ENCODE data around the gene MAMSTR. TPM values are rescaled to one million over a fixed set of nuclear protein-coding genes. Genes with fewer than 3 reads are reported as not detected.
A peak's percentile ranks its signal among the peaks of the same experiment; 100 is the strongest.

Gene MAMSTR
- total and polyA plus RNA-seq, 8 donors: 1.3 to 5.2 (median 4.5) TPM

DNA sequence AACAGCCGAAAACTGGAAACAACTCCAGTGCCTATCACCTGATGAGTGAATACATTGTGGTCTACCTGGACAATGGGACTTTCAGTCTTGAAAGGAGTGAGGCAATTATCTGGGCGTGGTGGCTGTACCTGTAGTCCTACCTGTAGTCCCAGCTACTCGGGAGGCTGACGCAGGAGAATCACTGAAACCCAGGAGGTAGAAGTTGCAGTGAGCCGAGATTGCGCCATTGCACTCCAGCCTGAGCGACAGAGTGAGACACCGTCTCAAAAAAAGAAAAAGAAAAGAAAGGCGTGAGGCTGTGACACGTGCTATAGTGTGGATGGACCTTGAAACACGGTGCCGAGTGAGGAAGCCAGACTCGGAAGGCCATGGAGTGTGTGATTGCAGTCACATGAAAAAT, 42.6 kb downstream of the MAMSTR start:
- TF ChIP-seq, protein P1, sequence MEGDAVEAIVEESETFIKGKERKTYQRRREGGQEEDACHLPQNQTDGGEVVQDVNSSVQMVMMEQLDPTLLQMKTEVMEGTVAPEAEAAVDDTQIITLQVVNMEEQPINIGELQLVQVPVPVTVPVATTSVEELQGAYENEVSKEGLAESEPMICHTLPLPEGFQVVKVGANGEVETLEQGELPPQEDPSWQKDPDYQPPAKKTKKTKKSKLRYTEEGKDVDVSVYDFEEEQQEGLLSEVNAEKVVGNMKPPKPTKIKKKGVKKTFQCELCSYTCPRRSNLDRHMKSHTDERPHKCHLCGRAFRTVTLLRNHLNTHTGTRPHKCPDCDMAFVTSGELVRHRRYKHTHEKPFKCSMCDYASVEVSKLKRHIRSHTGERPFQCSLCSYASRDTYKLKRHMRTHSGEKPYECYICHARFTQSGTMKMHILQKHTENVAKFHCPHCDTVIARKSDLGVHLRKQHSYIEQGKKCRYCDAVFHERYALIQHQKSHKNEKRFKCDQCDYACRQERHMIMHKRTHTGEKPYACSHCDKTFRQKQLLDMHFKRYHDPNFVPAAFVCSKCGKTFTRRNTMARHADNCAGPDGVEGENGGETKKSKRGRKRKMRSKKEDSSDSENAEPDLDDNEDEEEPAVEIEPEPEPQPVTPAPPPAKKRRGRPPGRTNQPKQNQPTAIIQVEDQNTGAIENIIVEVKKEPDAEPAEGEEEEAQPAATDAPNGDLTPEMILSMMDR (IDR thresholded peaks at IDR 0.05): no peak
- Histone ChIP-seq H3K36me3 (no peaks in the 10 kb centered on the region), H3K4me1 (peaks cover 0 to 14% of the 10 kb centered on the region in 2 donors), H3K27me3 (no peaks in the 10 kb centered on the region), H3K4me3 (no peak overlapping the region), H3K27ac (no peak overlapping the region), H3K9me3 (no peaks in the 10 kb centered on the region)
- intact Hi-C loops (cut with DNase I): no loop called here
- no peak for ATAC-seq
- DNase-seq: no peak

DNA sequence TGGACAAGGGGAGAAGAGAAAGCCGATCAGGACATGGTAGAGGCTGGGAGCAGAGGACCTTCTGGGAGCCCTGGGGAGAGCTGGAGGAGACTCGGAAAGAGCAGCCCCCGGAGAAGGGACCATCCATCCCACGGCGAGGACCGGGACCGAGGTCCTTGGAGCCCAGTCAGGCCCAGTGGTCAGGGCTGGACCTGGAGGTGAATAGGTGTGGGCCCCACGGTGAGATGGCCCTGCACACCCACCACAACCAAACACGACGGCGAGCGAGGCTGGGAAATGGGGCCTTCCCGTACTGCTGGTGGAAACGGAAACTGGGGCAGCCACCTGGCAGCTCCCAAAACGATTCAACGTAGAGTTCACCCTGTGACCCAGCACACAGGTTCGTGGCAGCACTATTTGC, 43.0 kb downstream of the MAMSTR start:
- ATAC-seq: no peak
- intact Hi-C loops (cut with DNase I): no loop called here
- TF ChIP-seq, protein P1 (IDR thresholded peaks at IDR 0.05): no peak
- no peaks in the 10 kb centered on the region for H3K9me3 ChIP-seq
- no peak for DNase-seq
- peaks cover 0 to 14% of the 10 kb centered on the region in 2 donors for H3K4me1 ChIP-seq
- H3K27ac ChIP-seq: no peak overlapping the region
- no peaks in the 10 kb centered on the region for H3K36me3 ChIP-seq
- H3K4me3 ChIP-seq: no peak overlapping the region
- no peaks in the 10 kb centered on the region for H3K27me3 ChIP-seq

DNA sequence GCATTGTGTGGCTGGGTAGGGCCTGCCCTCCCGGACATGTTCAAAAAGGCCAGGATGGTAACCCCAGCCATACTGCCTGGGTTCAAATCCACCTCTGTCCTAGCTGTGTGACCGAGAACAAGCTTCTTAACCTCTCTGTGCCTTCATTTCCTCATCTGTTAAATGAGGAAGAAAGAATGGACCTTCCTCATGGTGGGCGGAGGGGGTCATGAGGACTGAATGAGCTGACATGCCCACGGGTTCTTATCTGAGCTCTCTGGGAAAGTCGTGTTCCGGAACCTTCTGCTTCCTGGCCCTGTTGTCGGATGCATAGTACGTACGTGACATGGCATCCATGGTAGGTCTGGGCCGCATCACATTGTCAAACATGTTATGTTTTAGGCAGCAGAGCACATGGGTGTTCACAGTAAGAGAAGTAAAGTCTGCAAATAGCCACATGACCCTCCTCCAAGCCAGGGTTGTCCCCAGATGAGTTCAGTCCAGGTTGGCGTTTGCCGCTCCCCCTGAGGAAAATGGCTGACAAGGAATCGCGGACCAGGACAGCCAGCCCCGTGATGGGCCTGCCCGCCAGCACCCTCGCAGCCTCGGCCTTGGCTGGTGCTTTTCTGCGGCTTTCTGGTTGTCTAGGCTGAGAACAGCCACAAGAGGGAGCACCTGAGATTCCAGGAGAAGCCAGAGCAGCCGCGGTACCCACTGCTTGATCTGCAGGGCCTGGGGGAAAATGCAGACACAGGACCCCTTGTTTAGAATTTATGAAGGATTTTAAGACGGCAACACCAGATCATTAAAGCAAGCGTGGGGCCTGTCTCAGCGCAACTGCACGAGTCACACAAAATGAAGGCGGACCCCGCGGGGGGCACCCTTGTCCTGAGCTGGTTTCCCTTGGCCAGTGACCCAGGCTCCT, 44.4 kb downstream of the MAMSTR start:
- H3K4me1 ChIP-seq: peaks cover 0 to 14% of the 10 kb centered on the region in 2 donors
- no peaks in the 10 kb centered on the region for H3K36me3 ChIP-seq
- intact Hi-C loops (cut with DNase I): no loop called here
- TF ChIP-seq, protein P1 (IDR thresholded peaks at IDR 0.05): peak; percentile 83 to 93
- peak; percentile 91 for ATAC-seq
- no peaks in the 10 kb centered on the region for H3K9me3 ChIP-seq
- H3K27ac ChIP-seq: no peak overlapping the region
- peak in 3 of 4 donors; percentile 71 to 84 (median 72) for DNase-seq
- H3K27me3 ChIP-seq: no peaks in the 10 kb centered on the region
- H3K4me3 ChIP-seq: no peak overlapping the region

DNA sequence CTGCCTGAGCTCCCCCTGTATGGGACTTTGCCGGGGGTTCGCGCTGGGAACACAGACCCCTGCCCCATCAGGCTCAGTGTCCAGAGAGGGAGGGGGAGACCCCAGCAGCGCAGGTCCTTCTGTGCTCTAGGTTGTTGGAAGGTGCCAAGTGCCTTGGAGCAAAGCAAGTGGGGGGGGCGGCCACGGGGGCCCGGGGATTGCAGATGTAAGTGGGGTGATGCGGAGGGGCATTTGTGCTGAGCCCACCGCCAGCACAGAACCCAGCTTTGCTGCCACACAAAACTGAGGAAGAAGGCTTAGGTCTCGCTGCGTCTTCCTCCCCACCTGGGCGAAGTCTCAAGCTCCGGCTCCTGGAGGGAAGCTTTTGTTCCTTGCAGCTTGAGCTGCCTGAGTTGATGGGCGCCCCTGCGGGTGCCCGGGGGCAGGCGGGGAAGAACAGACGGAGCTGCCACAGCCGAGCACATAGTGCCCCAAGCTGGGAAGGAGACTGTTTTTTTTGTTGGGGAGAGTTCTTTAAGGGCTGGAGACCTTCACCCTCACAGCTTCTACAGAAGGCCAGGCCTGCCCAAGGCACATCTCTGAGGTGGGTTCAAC, 45.2 kb downstream of the MAMSTR start:
- Histone ChIP-seq H3K4me3 (no peak overlapping the region), H3K36me3 (no peaks in the 10 kb centered on the region), H3K27me3 (no peaks in the 10 kb centered on the region), H3K9me3 (no peaks in the 10 kb centered on the region), H3K27ac (no peak overlapping the region), H3K4me1 (peaks cover 0 to 14% of the 10 kb centered on the region in 2 donors)
- no peak for ATAC-seq
- no peak for DNase-seq
- intact Hi-C loops (cut with DNase I): no loop called here
- TF ChIP-seq, protein P1 (IDR thresholded peaks at IDR 0.05): no peak

DNA sequence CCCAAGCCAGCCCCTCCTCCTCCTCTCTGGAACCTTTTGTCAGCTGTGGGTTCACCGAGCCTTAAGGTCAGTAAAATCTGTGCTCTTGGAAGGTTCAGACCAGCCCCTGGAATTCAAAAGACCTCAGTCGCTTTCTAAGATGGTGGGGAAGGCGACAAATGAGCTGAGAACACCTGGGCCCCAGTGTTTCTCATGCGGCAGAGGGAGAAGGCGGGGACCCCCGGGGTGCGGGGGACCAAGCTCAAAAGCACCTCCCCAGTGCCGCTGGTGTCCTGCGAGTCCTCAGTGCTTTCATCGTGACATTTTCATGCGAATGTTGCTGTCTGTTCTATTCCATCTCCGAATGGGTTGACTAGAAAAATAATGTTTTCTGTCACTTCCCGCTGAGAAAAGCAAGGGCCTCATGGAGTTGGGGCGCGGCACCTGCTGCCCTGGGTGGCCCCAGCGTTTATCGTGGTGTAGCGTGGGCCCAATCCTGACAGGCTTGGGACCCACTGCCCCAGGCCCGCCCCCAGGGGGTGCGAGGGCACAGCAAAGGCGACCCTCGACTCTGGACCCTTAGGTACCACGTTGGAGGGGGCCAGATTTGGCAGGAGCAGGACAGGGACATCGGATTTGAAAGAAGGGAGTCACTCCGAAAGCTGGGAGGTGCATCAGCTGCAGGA, 46.0 kb downstream of the MAMSTR start:
- no peak overlapping the region for H3K4me3 ChIP-seq
- H3K27ac ChIP-seq: no peak overlapping the region
- H3K36me3 ChIP-seq: no peaks in the 10 kb centered on the region
- no peaks in the 10 kb centered on the region for H3K9me3 ChIP-seq
- DNase-seq (no peak), ATAC-seq (no peak)
- H3K4me1 ChIP-seq: peaks cover 0 to 14% of the 10 kb centered on the region in 2 donors
- intact Hi-C loops (cut with DNase I): no loop called here
- TF ChIP-seq, protein P1 (IDR thresholded peaks at IDR 0.05): no peak
- no peaks in the 10 kb centered on the region for H3K27me3 ChIP-seq
